A673 (cell line): ENCODE results near the gene RFPL3. TPM values are rescaled to one million over a fixed set of nuclear protein-coding genes. Genes with fewer than 3 reads are reported as not detected.

ENCODE experiments used
- BruUV-seq: library from RNA; stranded (reverse); fragments of 400-500 nt; replicated peaks from 2 replicates; lab custom pipeline; 2021; lab: Mats Ljungman, UMichigan
- CTCF ChIA-PET: fragments of 300-600 bp; sonication (Branson Sonifier 250); formaldehyde crosslinking; loops from one replicate; lab custom pipeline; 2022; ENCODE audit warnings: antibody characterized with exemption; lab: Charles Lee
- POLR2A ChIA-PET: fragments of 300-600 bp; sonication (Branson Sonifier 250); formaldehyde crosslinking; loops from one replicate; lab custom pipeline; 2022; ENCODE audit warnings: antibody characterized with exemption; ENCODE audit not compliant: low non-redundant PET; lab: Charles Lee
- DNase-seq: peaks from one replicate; pipeline ENCODE4 v3.0.0-alpha.2; 2015; ENCODE audit warnings: low spot score
- H3K27ac ChIP-seq: fragments of 200-600 bp; sonication (generic); 2 replicates; pipeline ENCODE4 v1.5.1; 2016; ENCODE audit warnings: mixed run types, low read depth, mild to moderate bottlenecking, mixed read lengths, antibody characterized with exemption, low read length; ENCODE audit not compliant: poor library complexity, severe bottlenecking
- H3K27me3 ChIP-seq: fragments of 200-600 bp; sonication (generic); replicated peaks from 2 replicates; pipeline ENCODE4 v1.6.1; 2017; ENCODE audit warnings: mixed run types, low read depth, mild to moderate bottlenecking, mixed read lengths, antibody characterized with exemption, low read length; ENCODE audit not compliant: insufficient read depth, poor library complexity
- H3K36me3 ChIP-seq: fragments of 200-600 bp; sonication (generic); 2 replicates; pipeline ENCODE4 v1.6.1; 2016; ENCODE audit warnings: mixed run types, mild to moderate bottlenecking, mixed read lengths, antibody characterized with exemption, low read length; ENCODE audit not compliant: insufficient read depth, poor library complexity, severe bottlenecking
- H3K4me1 ChIP-seq: fragments of 200-600 bp; sonication (generic); 2 replicates; pipeline ENCODE4 v1.6.1; 2017; ENCODE audit warnings: mixed run types, mild to moderate bottlenecking, mixed read lengths, antibody characterized with exemption, low read length; ENCODE audit not compliant: insufficient read depth, poor library complexity, severe bottlenecking
- H3K4me3 ChIP-seq: fragments of 200-600 bp; sonication (generic); 2 replicates; pipeline ENCODE4 v1.5.1; 2016; ENCODE audit warnings: low read depth, mixed run types, mild to moderate bottlenecking, mixed read lengths, low read length; ENCODE audit not compliant: poor library complexity, severe bottlenecking
- H3K9me3 ChIP-seq: fragments of 200-600 bp; sonication (generic); 2 replicates; pipeline ENCODE4 v1.6.1; 2016; ENCODE audit warnings: mixed run types, low read depth, mild to moderate bottlenecking, mixed read lengths, antibody characterized with exemption, low read length; ENCODE audit not compliant: poor library complexity, severe bottlenecking
- CTCF ChIP-seq: fragments of 300-800, 200-600 bp; sonication (generic); conservative IDR thresholded peaks from 2 replicates; pipeline ENCODE4 v1.5.1; 2017; ENCODE audit warnings: low read depth, mild to moderate bottlenecking, antibody characterized with exemption, low read length, moderate library complexity, mixed read lengths
- EZH2 ChIP-seq: fragments of 200-600 bp; sonication (generic); IDR thresholded peaks from 2 replicates; pipeline ENCODE4 v1.6.1; 2017; ENCODE audit warnings: borderline replicate concordance, low read depth, mild to moderate bottlenecking, mixed read lengths, antibody characterized with exemption, low read length; ENCODE audit not compliant: poor library complexity, severe bottlenecking
- intact Hi-C: fragments of 100-400 bp; cut with micrococcal nuclease; formaldehyde crosslinking; loops from one replicate; pipeline ENCODE4 v1.10.0; 2022; ENCODE audit not compliant: unreplicated experiment
- total RNA-seq: library from RNA; stranded (reverse); gene quantifications from 2 replicates; pipeline ENCODE4 v1.2.3, GENCODE V29; 2021

Gene RFPL3
- total RNA-seq, 1 experiment from 2014 or later = not detected

- no peak overlapping the region for H3K27ac ChIP-seq
- POLR2A ChIA-PET = no interaction called here
- H3K9me3 ChIP-seq = no peaks in the 10 kb centered on the region
- intact Hi-C loops = loop anchor here (5.0 kb wide), 1 partner anchor 399 kb away; no protein-coding TSS in a partner anchor
- DNase-seq = no peak
- H3K27me3 ChIP-seq = peaks cover 4% of the 10 kb centered on the region
- CTCF ChIA-PET = no interaction called here
- TF ChIP-seq CTCF (no peak), EZH2 (no peak)
- no peaks in the 10 kb centered on the region for H3K4me1 ChIP-seq
- H3K36me3 ChIP-seq = no peaks in the 10 kb centered on the region
- H3K4me3 ChIP-seq = no peak overlapping the region
- BruUV-seq = no TSS peak
Observed at GRCh38 chr22:32376681-32377080, 19.0 kb downstream of the RFPL3 start.

- no TSS peak for BruUV-seq
- peak; percentile 75 for DNase-seq
- H3K4me1 ChIP-seq = no peaks in the 10 kb centered on the region
- H3K27me3 ChIP-seq = no peaks in the 10 kb centered on the region
- H3K4me3 ChIP-seq = no peak overlapping the region
- TF ChIP-seq EZH2 (no peak), CTCF (peak; percentile 93)
- no peaks in the 10 kb centered on the region for H3K36me3 ChIP-seq
- CTCF ChIA-PET = interaction anchor here (1.7 kb wide), 1 partner anchor 65 kb away, joined by 3 read pairs; no protein-coding TSS in a partner anchor
- POLR2A ChIA-PET = interaction anchor here (0.6 kb wide), 1 partner anchor 93 kb away, joined by 4 read pairs; no protein-coding TSS in a partner anchor
- no peak overlapping the region for H3K27ac ChIP-seq
- intact Hi-C loops = loop anchor here (2.0 to 5.0 kb wide), 4 partner anchors 94 to 401 kb away; no protein-coding TSS in a partner anchor
- H3K9me3 ChIP-seq = no peaks in the 10 kb centered on the region
Observed at GRCh38 chr22:32378707-32379272, 21.1 kb downstream of the RFPL3 start.

- no peak overlapping the region for H3K27ac ChIP-seq
- BruUV-seq = no TSS peak
- H3K4me3 ChIP-seq = no peak overlapping the region
- no peaks in the 10 kb centered on the region for H3K36me3 ChIP-seq
- no peaks in the 10 kb centered on the region for H3K27me3 ChIP-seq
- CTCF ChIA-PET = no interaction called here
- no peak for DNase-seq
- TF ChIP-seq EZH2 (no peak), CTCF (no peak)
- intact Hi-C loops = no loop called here
- H3K4me1 ChIP-seq = no peaks in the 10 kb centered on the region
- H3K9me3 ChIP-seq = no peaks in the 10 kb centered on the region
- POLR2A ChIA-PET = no interaction called here
Observed at GRCh38 chr22:32380991-32381390, 23.3 kb downstream of the RFPL3 start.
